ENCODE results near the gene PCOLCE2.

- TF ChIP-seq, protein P1, sequence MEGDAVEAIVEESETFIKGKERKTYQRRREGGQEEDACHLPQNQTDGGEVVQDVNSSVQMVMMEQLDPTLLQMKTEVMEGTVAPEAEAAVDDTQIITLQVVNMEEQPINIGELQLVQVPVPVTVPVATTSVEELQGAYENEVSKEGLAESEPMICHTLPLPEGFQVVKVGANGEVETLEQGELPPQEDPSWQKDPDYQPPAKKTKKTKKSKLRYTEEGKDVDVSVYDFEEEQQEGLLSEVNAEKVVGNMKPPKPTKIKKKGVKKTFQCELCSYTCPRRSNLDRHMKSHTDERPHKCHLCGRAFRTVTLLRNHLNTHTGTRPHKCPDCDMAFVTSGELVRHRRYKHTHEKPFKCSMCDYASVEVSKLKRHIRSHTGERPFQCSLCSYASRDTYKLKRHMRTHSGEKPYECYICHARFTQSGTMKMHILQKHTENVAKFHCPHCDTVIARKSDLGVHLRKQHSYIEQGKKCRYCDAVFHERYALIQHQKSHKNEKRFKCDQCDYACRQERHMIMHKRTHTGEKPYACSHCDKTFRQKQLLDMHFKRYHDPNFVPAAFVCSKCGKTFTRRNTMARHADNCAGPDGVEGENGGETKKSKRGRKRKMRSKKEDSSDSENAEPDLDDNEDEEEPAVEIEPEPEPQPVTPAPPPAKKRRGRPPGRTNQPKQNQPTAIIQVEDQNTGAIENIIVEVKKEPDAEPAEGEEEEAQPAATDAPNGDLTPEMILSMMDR (conservative IDR thresholded peaks at IDR 0.05 in 1 of 2, IDR thresholded peaks at IDR 0.05 in 1 of 2; ENCODE audit: extremely low read depth in 1 of 2, insufficient read depth in 1 of 2, low read depth in 1 of 2, low read length in 2 of 2) = no peak
- TF ChIP-seq EZH2 (IDR thresholded peaks at IDR 0.05; ENCODE audit: borderline replicate concordance, low read length) = no peak
These were observed 9.7 kb upstream of the PCOLCE2 start for GRCh38 chr3:142898346-142899213.

Measured in mammary epithelial cell (primary cell).